Adrenal gland (tissue), 12 donors: Measurements from ENCODE around the gene LPCAT2. TPM values are rescaled to one million over a fixed set of nuclear protein-coding genes. Genes with fewer than 3 reads are reported as not detected.

Experiments used
- DNase-seq, 7 donors: peaks; one replicate each; pipeline ENCODE4 v3.0.0-alpha.2; 2019 to 2020
- H3K27ac ChIP-seq, 5 donors: fragments of 200-600 bp; sonication (generic) in 4 of 5; 1 replicate in 3 of 5; 2 replicates in 2 of 5; pipeline versions ENCODE4 v1.5.1 to v1.8.0; 2016 to 2020; ENCODE audit warnings: mild to moderate bottlenecking in 1 of 5
- H3K27me3 ChIP-seq: fragments of 200-600 bp; 2 replicates; pipeline ENCODE4 v1.8.0; 2021
- H3K36me3 ChIP-seq, 2 donors: fragments of 200-600 bp; replicated peaks in 1 of 2; 1 replicate in 1 of 2; 2 replicates in 1 of 2; pipeline versions ENCODE4 v1.5.1 to v1.8.0; 2018 to 2022
- H3K4me1 ChIP-seq, 2 donors: fragments of 200-600 bp; replicated peaks in 1 of 2; 1 replicate in 1 of 2; 2 replicates in 1 of 2; pipeline versions ENCODE4 v1.5.1 to v1.8.0; 2018 to 2021
- H3K4me3 ChIP-seq, 4 donors: fragments of 200-600 bp; sonication (generic) in 3 of 4; one replicate each; pipeline ENCODE4 v1.5.1; 2016 to 2018
- H3K9me3 ChIP-seq, 3 donors: fragments of 200-600 bp; sonication (generic) in 1 of 3; replicated peaks in 1 of 3; 1 replicate in 2 of 3; 2 replicates in 1 of 3; pipeline versions ENCODE4 v1.5.1 to v1.8.0; 2016 to 2021
- POLR2A ChIP-seq, 2 donors: fragments of 450-650 bp; IDR thresholded peaks; one replicate each; pipeline ENCODE4 v1.6.1; 2017; ENCODE audit warnings: antibody characterized with exemption in 2 of 2, mild to moderate bottlenecking in 2 of 2, moderate library complexity in 1 of 2
- WGBS, 4 donors: extraction: QIAGEN DNeasy Blood & Tissue Kit in 2 of 4; methylation state at CpG; one replicate each; pipeline versions ENCODE4 v1.1.5 to v1.1.7; 2013 to 2017; 5-methylcytosine and 5-hydroxymethylcytosine counted together
- intact Hi-C, 2 donors: fragments of 100-400 bp; cut with DNase I; formaldehyde crosslinking; loops; one replicate each; pipeline versions ENCODE4 v1.14.1 to v1.15.0; 2022 to 2023
- polyA plus RNA-seq, 3 donors: library from polyadenylated mRNA; stranded (reverse); fragments of 200-250 nt in 2 of 3; fragments of 350-450 nt in 1 of 3; fragmentation: Illumina TruSeq in 1 of 3; extraction: RNeasy Lipid Tissue Mini Kit (QIAGEN cat#74804) in 1 of 3; gene quantifications; one replicate each; pipeline ENCODE4 v1.2.3, GENCODE V29; 2013 to 2014
- total RNA-seq, 9 donors: library from RNA; depleted of rRNA in 4 of 9; stranded (reverse); fragments of >200 nt in 4 of 9; fragments of 120-200 nt in 1 of 9; fragmentation: NEBNext Ultra II Directional in 1 of 9; extraction: Animal tissue kit (Norgen Biotek cat#: 25700) in 1 of 9; gene quantifications; one replicate each; pipeline versions ENCODE4 v1.1.0 to v1.2.4, GENCODE V29; 2013 to 2023
- TF ChIP-seq, protein P1 (sequence below), 6 experiments: fragments of 450-650 bp in 4 of 6; fragments of 200-600 bp in 2 of 6; sonication (generic) in 1 of 6; IDR thresholded peaks; 1 replicate in 5 of 6; 2 replicates in 1 of 6; pipeline versions ENCODE4 v1.5.1 to v1.8.0; 2016 to 2021; ENCODE audit warnings: antibody characterized with exemption in 6 of 6, mild to moderate bottlenecking in 2 of 6, moderate library complexity in 1 of 6
- donor health status: healthy with polysubstance abuse.
- donor health status: Bipolar disorder and iron deficiency.
- donor health status: DM: yes; HTN: yes; CAD: no.
- donor health status: DM: no; HTN: no; CAD: no.
- donor health status: DM: no; HTN: no; CAD: no.
- donor health status: DM: yes; HTN: yes; CAD: no.

LPCAT2 gene
- total and polyA plus RNA-seq, 12 donors: 7.1 to 33.1 (median 16.4) TPM

- H3K4me1 ChIP-seq: peaks cover 0 to 8% of the 10 kb centered on the region in 2 donors
- intact Hi-C loops: no loop called here
Measured at GRCh38 chr16:55530316-55530856, 21.5 kb downstream of the LPCAT2 start.

GRCh38 chr16:55532227-55532626, 23.4 kb downstream of the LPCAT2 start:
- 87 to 95% (median 90%) methylated on average over 1 of the region's 1 CpG for WGBS, 4 donors
- Histone ChIP-seq H3K9me3 (no peaks in the 10 kb centered on the region), H3K36me3 (no peaks in the 10 kb centered on the region), H3K4me1 (no peaks in the 10 kb centered on the region), H3K4me3 (no peak overlapping the region), H3K27me3 (no peaks in the 10 kb centered on the region), H3K27ac (no peak overlapping the region)
- intact Hi-C loops: no loop called here
- TF ChIP-seq, protein P1, sequence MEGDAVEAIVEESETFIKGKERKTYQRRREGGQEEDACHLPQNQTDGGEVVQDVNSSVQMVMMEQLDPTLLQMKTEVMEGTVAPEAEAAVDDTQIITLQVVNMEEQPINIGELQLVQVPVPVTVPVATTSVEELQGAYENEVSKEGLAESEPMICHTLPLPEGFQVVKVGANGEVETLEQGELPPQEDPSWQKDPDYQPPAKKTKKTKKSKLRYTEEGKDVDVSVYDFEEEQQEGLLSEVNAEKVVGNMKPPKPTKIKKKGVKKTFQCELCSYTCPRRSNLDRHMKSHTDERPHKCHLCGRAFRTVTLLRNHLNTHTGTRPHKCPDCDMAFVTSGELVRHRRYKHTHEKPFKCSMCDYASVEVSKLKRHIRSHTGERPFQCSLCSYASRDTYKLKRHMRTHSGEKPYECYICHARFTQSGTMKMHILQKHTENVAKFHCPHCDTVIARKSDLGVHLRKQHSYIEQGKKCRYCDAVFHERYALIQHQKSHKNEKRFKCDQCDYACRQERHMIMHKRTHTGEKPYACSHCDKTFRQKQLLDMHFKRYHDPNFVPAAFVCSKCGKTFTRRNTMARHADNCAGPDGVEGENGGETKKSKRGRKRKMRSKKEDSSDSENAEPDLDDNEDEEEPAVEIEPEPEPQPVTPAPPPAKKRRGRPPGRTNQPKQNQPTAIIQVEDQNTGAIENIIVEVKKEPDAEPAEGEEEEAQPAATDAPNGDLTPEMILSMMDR (IDR thresholded peaks at IDR 0.05): no peak
- no peak for TF ChIP-seq POLR2A (IDR thresholded peaks at IDR 0.05)
- DNase-seq: no peak

More at GRCh38 chr16:55530316-55530856, 21.5 kb downstream of the LPCAT2 start:
- 92 to 100% (median 99%) methylated on average over 1 of the region's 1 CpG for WGBS, 4 donors
- no peak overlapping the region for H3K4me3 ChIP-seq
- H3K27ac ChIP-seq: no peak overlapping the region
- DNase-seq: no peak
- H3K9me3 ChIP-seq: no peaks in the 10 kb centered on the region
- no peaks in the 10 kb centered on the region for H3K27me3 ChIP-seq
- TF ChIP-seq POLR2A (IDR thresholded peaks at IDR 0.05): no peak
- no peaks in the 10 kb centered on the region for H3K36me3 ChIP-seq

- H3K36me3 ChIP-seq: no peaks in the 10 kb centered on the region
- DNase-seq: no peak
- H3K27ac ChIP-seq: peak overlapping the region in 1 of 5 donors; percentile 24
- TF ChIP-seq, protein P1 (IDR thresholded peaks at IDR 0.05): no peak
- TF ChIP-seq POLR2A (IDR thresholded peaks at IDR 0.05): no peak
- H3K4me1 ChIP-seq: no peaks in the 10 kb centered on the region
- intact Hi-C loops: no loop called here
- no peak overlapping the region for H3K4me3 ChIP-seq
- H3K27me3 ChIP-seq: no peaks in the 10 kb centered on the region
- 71 to 76% (median 74%) methylated on average over 2 of the region's 2 CpGs for WGBS, 4 donors
- H3K9me3 ChIP-seq: no peaks in the 10 kb centered on the region
Measured at GRCh38 chr16:55534756-55535155, 25.9 kb downstream of the LPCAT2 start.

DNA sequence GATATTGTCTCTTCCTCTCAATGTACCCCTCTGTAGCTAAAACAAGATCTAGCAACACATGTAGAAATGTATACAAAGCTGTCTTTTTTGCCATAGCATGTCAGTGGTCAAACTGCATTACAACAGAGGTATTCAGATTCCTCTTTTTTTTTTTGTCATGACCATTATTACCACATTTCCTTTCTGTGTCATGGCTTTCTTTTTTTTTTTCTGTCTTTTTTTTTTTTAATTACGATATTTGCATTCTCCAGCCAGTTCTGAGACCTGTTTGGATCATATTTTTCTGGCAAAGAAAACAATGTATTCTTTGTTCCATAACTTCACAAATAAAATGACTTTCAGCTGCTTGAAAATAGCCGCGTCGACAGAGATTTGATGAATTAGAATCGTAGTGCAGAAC, 30.2 kb downstream of the LPCAT2 start:
- Histone ChIP-seq H3K9me3 (no peaks in the 10 kb centered on the region), H3K4me1 (peaks cover 0 to 11% of the 10 kb centered on the region in 2 donors), H3K36me3 (no peaks in the 10 kb centered on the region), H3K27me3 (no peaks in the 10 kb centered on the region), H3K27ac (no peak overlapping the region), H3K4me3 (no peak overlapping the region)
- TF ChIP-seq, protein P1 (IDR thresholded peaks at IDR 0.05): no peak
- DNase-seq: no peak
- WGBS, 4 donors: 63 to 67% (median 64%) methylated on average over 5 of the region's 5 CpGs
- intact Hi-C loops: no loop called here

- intact Hi-C loops: no loop called here
- H3K27ac ChIP-seq: no peak overlapping the region
- no peaks in the 10 kb centered on the region for H3K27me3 ChIP-seq
- no peak overlapping the region for H3K4me3 ChIP-seq
- peaks cover 0 to 11% of the 10 kb centered on the region in 2 donors for H3K4me1 ChIP-seq
- no peaks in the 10 kb centered on the region for H3K9me3 ChIP-seq
- TF ChIP-seq POLR2A (IDR thresholded peaks at IDR 0.05): no peak
- TF ChIP-seq, protein P1 (IDR thresholded peaks at IDR 0.05): no peak
- no peak for DNase-seq
- 54 to 82% (median 69%) methylated on average over 1 of the region's 1 CpG for WGBS, 4 donors
- no peaks in the 10 kb centered on the region for H3K36me3 ChIP-seq
Measured at GRCh38 chr16:55539488-55539887, 30.6 kb downstream of the LPCAT2 start.
